Activated CD8-positive, alpha-beta memory T cell treated with anti-CD3 and anti-CD28 coated beads, Interleukin-2, amount 10 ng/mL, durations not matched to agents 7 days and 5 days (primary cell): ENCODE data around the gene APLF. TPM values are rescaled to one million over a fixed set of nuclear protein-coding genes. Genes with fewer than 3 reads are reported as not detected.

Experiments
- ATAC-seq: fragments of 150-1000 bp; cut with Tn5 transposase; one replicate; pipeline ENCODE4 v1.10.0; 2021; ENCODE audit warnings: moderate library complexity
- CTCF ChIA-PET: fragments of 350-600 bp; sonication (Branson Sonifier 250); formaldehyde crosslinking; loops from one replicate; lab custom pipeline; 2021; ENCODE audit warnings: antibody characterized with exemption; lab: Charles Lee
- DNase-seq: peaks from one replicate; pipeline ENCODE4 v3.0.0-alpha.2; 2020
- H3K27ac Mint-ChIP-seq: one replicate; pipeline ENCODE4 v1.8.0; 2021; ENCODE audit warnings: mild to moderate bottlenecking, mixed read lengths
- H3K27me3 Mint-ChIP-seq: one replicate; pipeline ENCODE4 v1.8.0; 2021; ENCODE audit warnings: mixed read lengths
- H3K36me3 Mint-ChIP-seq: one replicate; pipeline ENCODE4 v1.8.0; 2021; ENCODE audit warnings: mild to moderate bottlenecking, mixed read lengths
- H3K4me1 Mint-ChIP-seq: one replicate; pipeline ENCODE4 v1.8.0; 2021; ENCODE audit warnings: mixed read lengths
- H3K4me3 Mint-ChIP-seq: one replicate; pipeline ENCODE4 v1.8.0; 2021; ENCODE audit warnings: mild to moderate bottlenecking, moderate library complexity, mixed read lengths
- H3K9me3 Mint-ChIP-seq: one replicate; pipeline ENCODE4 v1.8.0; 2022; ENCODE audit warnings: low read depth, mixed read lengths
- total RNA-seq, 2 experiments: library from RNA; stranded (reverse); gene quantifications; one replicate each; pipeline ENCODE4 v1.2.3, GENCODE V29; 2021

The APLF gene
- total RNA-seq, 2 experiments from 2014 or later = 3.0 to 3.3 TPM

DNA sequence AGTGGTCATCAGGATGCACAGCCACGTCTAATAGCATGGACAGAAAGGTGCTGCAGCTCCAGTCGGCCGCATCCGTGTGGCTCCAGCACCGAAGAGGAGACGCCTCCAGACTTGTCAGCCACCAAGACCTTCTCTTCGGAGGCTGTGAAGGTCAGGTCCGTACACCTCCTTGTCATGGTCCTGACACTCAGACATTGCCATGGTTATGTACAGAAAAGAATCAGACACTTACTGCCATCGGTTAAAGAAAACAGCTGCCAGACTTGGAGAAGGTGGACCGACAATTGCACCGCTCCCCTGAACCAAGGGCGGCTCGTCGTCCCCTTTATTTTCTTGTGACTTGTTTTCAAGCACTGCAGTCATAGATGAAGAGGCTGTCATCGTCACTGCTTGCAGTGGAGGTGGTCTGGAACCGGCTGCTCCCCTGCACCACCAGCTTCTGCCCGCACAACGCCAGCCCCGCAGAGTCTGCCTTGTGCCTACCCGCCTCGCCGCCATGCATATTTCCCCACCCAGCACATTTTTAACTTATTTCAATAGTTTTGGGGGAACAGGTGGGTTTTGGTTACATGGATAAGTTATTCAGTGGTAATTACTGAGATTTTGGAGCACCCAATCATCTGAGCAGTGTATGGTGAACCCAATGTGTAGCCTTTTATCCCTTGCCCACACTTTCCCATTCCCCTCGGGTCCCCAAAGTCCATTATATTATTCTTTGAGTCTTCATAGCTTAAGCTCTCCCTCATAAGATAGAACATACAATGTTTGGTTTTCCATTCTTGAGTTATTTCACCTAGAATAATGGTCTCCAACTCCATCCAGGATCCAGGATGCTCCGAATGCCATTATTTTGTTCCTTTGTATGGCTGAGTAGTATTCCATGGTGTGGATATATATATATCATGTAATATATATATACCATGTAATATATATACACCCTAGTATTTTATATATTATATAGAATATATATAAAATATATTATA lies 18.4 kb upstream of the APLF start:
- Mint-ChIP-seq H3K36me3 (no peaks in the 10 kb centered on the region), H3K4me3 (no peak overlapping the region), H3K27ac (no peak overlapping the region), H3K27me3 (no peaks in the 10 kb centered on the region), H3K4me1 (peaks cover 3% of the 10 kb centered on the region), H3K9me3 (no peaks in the 10 kb centered on the region)
- CTCF ChIA-PET = interaction anchor here (1.0 to 1.7 kb wide), 3 partner anchors 9 to 22 kb away, joined by 3 to 4 read pairs (median 3); no protein-coding TSS in a partner anchor
- DNase-seq = peak; percentile 50
- ATAC-seq = peak; percentile 50

DNA sequence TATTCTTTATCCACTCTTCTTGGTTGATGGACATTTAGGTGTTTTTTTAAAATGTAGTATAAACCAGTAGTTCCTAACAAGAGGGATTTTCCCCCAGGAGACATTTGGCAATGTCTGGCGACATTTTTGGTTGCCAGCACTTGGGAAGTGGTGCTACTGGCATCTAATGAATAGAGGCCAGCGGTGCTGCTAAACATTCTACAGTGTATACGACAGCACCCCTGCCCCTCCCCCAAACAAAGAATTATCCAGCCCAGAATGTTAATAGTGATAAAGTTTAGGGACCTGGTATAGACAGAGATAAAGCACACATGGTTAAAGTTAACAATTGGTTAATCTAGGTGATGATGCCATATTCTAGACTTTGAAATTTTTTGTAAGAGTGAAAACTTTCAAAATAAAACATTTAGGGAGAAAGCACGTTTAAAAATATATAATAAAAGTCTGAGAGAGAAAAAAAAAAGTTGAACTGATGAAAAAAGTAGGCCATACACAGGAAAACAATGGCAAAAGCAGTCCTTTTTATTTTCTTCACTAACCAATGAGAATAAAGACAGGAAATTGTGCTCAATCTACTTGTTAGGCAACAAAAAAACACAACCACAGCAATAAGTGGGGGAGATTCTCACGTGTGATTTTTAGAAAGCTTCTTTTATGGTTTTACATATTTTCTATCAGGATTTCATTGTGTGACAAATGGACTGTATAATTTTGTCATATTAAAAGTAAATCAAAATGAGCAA lies 15.1 kb upstream of the APLF start:
- DNase-seq = no peak
- CTCF ChIA-PET = interaction anchor here (0.8 to 2.5 kb wide), 4 partner anchors 12 to 71 kb away, joined by 3 to 35 read pairs (median 4); no protein-coding TSS in a partner anchor
- H3K9me3 Mint-ChIP-seq = no peaks in the 10 kb centered on the region
- H3K36me3 Mint-ChIP-seq = no peaks in the 10 kb centered on the region
- no peaks in the 10 kb centered on the region for H3K27me3 Mint-ChIP-seq
- no peak overlapping the region for H3K27ac Mint-ChIP-seq
- H3K4me1 Mint-ChIP-seq = peaks cover 3% of the 10 kb centered on the region
- H3K4me3 Mint-ChIP-seq = no peak overlapping the region
- ATAC-seq = no peak

DNA sequence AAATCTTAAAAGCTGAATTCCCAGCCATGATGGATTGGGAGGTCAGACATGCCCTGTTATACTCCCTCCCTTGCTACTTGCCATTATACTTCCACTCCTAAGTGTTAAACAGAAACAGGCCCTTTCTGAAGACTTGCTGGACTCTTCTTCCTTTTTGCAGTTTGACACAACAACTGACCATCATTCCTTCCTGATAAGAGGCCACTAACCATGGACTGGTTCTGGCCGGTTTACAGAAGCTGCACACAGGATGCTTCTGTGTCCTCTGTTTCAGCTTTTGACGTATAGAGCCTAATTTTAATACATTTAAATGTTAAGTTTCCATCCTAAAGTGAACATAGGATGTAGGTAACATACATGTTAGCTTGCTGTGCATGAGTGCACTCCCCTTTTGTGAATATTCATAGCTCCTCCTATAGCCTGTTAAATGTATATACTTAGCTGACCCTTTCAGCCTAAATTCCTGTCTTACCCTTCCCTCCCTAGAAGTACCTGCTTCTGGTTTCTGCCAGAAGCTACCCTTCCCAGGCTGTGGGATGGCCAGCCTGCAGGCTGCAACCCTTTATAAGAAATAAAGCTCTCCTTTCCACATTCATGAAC lies 13.5 kb upstream of the APLF start:
- H3K4me1 Mint-ChIP-seq = peaks cover 3% of the 10 kb centered on the region
- no peaks in the 10 kb centered on the region for H3K27me3 Mint-ChIP-seq
- peak; percentile 42 for ATAC-seq
- H3K4me3 Mint-ChIP-seq = no peak overlapping the region
- DNase-seq = no peak
- no peaks in the 10 kb centered on the region for H3K36me3 Mint-ChIP-seq
- H3K27ac Mint-ChIP-seq = no peak overlapping the region
- CTCF ChIA-PET = interaction anchor here (1.4 to 2.5 kb wide), 3 partner anchors 11 to 162 kb away, joined by 3 to 35 read pairs (median 5); no protein-coding TSS in a partner anchor
- H3K9me3 Mint-ChIP-seq = no peaks in the 10 kb centered on the region

GRCh38 chr2:68454719-68455118 lies 12.7 kb upstream of the APLF start:
- no peak for ATAC-seq
- CTCF ChIA-PET = interaction anchor here (2.5 kb wide), 1 partner anchor 10 kb away, joined by 35 read pairs; no protein-coding TSS in a partner anchor
- Mint-ChIP-seq H3K27me3 (no peaks in the 10 kb centered on the region), H3K4me3 (no peak overlapping the region), H3K4me1 (peaks cover 3% of the 10 kb centered on the region), H3K36me3 (no peaks in the 10 kb centered on the region), H3K27ac (no peak overlapping the region), H3K9me3 (no peaks in the 10 kb centered on the region)
- DNase-seq = no peak

DNA sequence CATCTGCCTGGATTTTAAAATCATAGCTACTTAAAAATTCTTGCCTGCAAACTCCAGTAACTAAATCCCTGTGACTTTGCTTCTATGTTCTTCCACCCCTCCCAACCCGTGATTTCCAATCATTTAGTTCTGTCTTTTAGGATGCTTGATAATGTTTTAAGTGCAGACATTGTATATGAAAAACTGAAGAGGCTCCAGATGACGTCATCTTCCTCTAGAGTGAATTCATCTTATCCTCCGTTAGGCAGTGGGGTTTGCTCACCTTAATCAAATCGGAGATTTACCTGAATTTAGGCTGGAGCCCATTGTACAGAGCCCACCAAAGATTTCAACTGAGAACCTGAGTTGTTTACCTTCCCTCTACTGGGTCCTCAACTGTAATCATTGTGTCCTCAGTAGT lies 11.2 kb upstream of the APLF start:
- H3K4me1 Mint-ChIP-seq = peaks cover 3% of the 10 kb centered on the region
- H3K27ac Mint-ChIP-seq = no peak overlapping the region
- ATAC-seq = no peak
- no peak for DNase-seq
- CTCF ChIA-PET = interaction anchor here (0.7 kb wide), 1 partner anchor 139 kb away, joined by 3 read pairs; no protein-coding TSS in a partner anchor
- no peak overlapping the region for H3K4me3 Mint-ChIP-seq
- no peaks in the 10 kb centered on the region for H3K9me3 Mint-ChIP-seq
- no peaks in the 10 kb centered on the region for H3K27me3 Mint-ChIP-seq
- H3K36me3 Mint-ChIP-seq = no peaks in the 10 kb centered on the region

DNA sequence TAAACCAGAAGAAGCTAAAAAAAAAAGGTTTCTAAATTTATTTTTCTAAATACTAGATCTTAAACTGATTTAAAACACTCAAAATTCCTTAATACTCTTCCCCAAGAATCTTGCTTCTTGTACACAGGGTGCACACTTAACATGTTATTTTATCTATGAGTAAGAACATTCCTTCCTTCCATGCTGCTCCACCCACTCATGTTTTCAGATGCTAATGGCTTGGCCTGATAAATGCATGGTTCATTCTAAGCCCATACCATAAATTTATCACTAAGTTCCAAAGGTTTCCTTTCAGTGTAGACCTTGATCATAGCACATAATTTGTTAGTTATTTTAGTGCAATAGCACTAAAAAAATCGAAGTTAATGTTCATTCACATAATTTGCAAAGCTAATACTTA lies 8.4 kb upstream of the APLF start:
- no peak overlapping the region for H3K4me3 Mint-ChIP-seq
- CTCF ChIA-PET = interaction anchor here (1.3 kb wide), 1 partner anchor 467 kb away, joined by 5 read pairs; no protein-coding TSS in a partner anchor
- ATAC-seq (no peak), DNase-seq (no peak)
- H3K9me3 Mint-ChIP-seq = no peaks in the 10 kb centered on the region
- H3K27ac Mint-ChIP-seq = no peak overlapping the region
- H3K36me3 Mint-ChIP-seq = no peaks in the 10 kb centered on the region
- H3K27me3 Mint-ChIP-seq = no peaks in the 10 kb centered on the region
- H3K4me1 Mint-ChIP-seq = peaks cover 3% of the 10 kb centered on the region

GRCh38 chr2:68463287-68463877 lies 4.0 kb upstream of the APLF start:
- Mint-ChIP-seq H3K27me3 (no peaks in the 10 kb centered on the region), H3K27ac (no peak overlapping the region), H3K4me1 (peaks cover 29% of the 10 kb centered on the region), H3K9me3 (no peaks in the 10 kb centered on the region), H3K36me3 (peaks cover 6% of the 10 kb centered on the region), H3K4me3 (no peak overlapping the region)
- DNase-seq (no peak), ATAC-seq (no peak)
- CTCF ChIA-PET = interaction anchor here (0.6 to 7.1 kb wide), 52 partner anchors 9 to 1165 kb away, joined by 3 to 69 read pairs (median 5); no protein-coding TSS in a partner anchor

- no peak for ATAC-seq
- Mint-ChIP-seq H3K9me3 (no peaks in the 10 kb centered on the region), H3K36me3 (peaks cover 8% of the 10 kb centered on the region)
Measured at GRCh38 chr2:68464651-68465050, 2.7 kb upstream of the APLF start.

GRCh38 chr2:68465081-68465916 lies 2.1 kb upstream of the APLF start:
- Mint-ChIP-seq H3K27me3 (no peaks in the 10 kb centered on the region), H3K9me3 (no peaks in the 10 kb centered on the region), H3K27ac (peak overlapping the region; percentile 93), H3K4me1 (peaks cover 39% of the 10 kb centered on the region), H3K4me3 (peak overlapping the region; percentile 100), H3K36me3 (peaks cover 8% of the 10 kb centered on the region)
- ATAC-seq (peak; percentile 37), DNase-seq (peak; percentile 85)
- CTCF ChIA-PET = interaction anchor here (0.6 to 7.1 kb wide), 21 partner anchors 9 to 478 kb away, joined by 3 to 69 read pairs (median 5); no protein-coding TSS in a partner anchor

More at GRCh38 chr2:68464651-68465050, 2.7 kb upstream of the APLF start:
- no peaks in the 10 kb centered on the region for H3K27me3 Mint-ChIP-seq
- CTCF ChIA-PET = interaction anchor here (0.6 to 7.1 kb wide), 16 partner anchors 10 to 479 kb away, joined by 3 to 69 read pairs (median 12); no protein-coding TSS in a partner anchor
- H3K4me3 Mint-ChIP-seq = no peak overlapping the region
- peaks cover 39% of the 10 kb centered on the region for H3K4me1 Mint-ChIP-seq
- peak overlapping the region; percentile 11 for H3K27ac Mint-ChIP-seq
- DNase-seq = no peak

DNA sequence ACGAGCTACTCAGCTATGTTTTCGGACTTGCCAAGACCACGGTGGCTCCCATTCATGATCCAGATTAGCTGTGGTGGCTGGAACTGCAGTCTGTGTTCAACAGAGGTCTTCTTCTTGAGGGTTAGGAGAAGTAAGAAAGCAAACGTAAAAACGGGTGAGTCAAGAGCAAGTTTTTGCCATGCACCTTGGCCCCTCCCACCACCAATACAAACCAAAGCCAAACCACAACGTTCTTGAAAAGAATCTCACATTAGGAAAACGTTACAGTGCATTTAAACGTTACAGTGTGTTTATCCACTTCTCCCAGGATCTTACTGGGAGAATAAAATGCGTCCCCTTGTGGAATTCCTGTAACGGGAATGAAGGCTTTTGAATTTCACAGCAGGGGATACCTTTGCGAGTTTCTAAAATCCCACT lies 1.0 kb upstream of the APLF start:
- H3K36me3 Mint-ChIP-seq = peaks cover 8% of the 10 kb centered on the region
- ATAC-seq = no peak

DNA sequence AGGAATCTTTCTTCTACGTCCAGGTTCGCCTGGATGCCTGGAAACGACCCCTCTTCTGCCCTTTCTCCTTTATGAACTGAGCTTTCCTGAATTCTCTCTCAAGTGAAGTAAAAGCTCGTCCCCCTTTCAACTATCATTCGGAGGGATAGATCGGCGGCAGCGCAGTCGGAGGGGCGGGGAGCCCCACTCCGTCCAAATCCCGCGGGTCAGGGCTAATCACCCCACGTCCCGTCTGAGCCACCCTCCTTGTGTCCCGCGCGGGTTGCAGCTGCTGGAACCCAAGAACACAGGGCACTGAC lies 658 bp upstream of the APLF start:
- no peaks in the 10 kb centered on the region for H3K27me3 Mint-ChIP-seq
- peak overlapping the region; percentile 100 for H3K4me3 Mint-ChIP-seq
- CTCF ChIA-PET = interaction anchor here (0.8 to 7.1 kb wide), 19 partner anchors 13 to 919 kb away, joined by 3 to 69 read pairs (median 4); no protein-coding TSS in a partner anchor
- peaks cover 39% of the 10 kb centered on the region for H3K4me1 Mint-ChIP-seq
- H3K27ac Mint-ChIP-seq = peak overlapping the region; percentile 93
- no peaks in the 10 kb centered on the region for H3K9me3 Mint-ChIP-seq
- no peak for DNase-seq
- peaks cover 8% of the 10 kb centered on the region for H3K36me3 Mint-ChIP-seq
- no peak for ATAC-seq

More for the DNA sequence above, 1.0 kb upstream of the APLF start:
- Mint-ChIP-seq H3K4me1 (peaks cover 39% of the 10 kb centered on the region), H3K4me3 (peak overlapping the region; percentile 100), H3K9me3 (no peaks in the 10 kb centered on the region), H3K27ac (peak overlapping the region; percentile 93), H3K27me3 (no peaks in the 10 kb centered on the region)
- peak; percentile 83 for DNase-seq
- CTCF ChIA-PET = interaction anchor here (0.9 to 7.1 kb wide), 21 partner anchors 13 to 460 kb away, joined by 3 to 69 read pairs (median 4); no protein-coding TSS in a partner anchor
